Osteocyte (in vitro differentiated cells): ENCODE measurements around the gene NAGPA. TPM values are rescaled to one million over a fixed set of nuclear protein-coding genes. Genes with fewer than 3 reads are reported as not detected.

Experiments
- DNase-seq: peaks from one replicate; pipeline ENCODE4 v3.0.0; 2021; ENCODE audit warnings: mixed read lengths; ENCODE audit not compliant: unreplicated experiment; ENCODE audit errors: extremely low spot score
- H3K27ac Mint-ChIP-seq: one replicate; pipeline ENCODE4 v1.8.0; 2021; ENCODE audit warnings: mild to moderate bottlenecking, mixed read lengths; ENCODE audit not compliant: unreplicated experiment
- H3K27me3 Mint-ChIP-seq: one replicate; pipeline ENCODE4 v1.8.0; 2021; ENCODE audit warnings: mixed read lengths; ENCODE audit not compliant: unreplicated experiment
- H3K36me3 Mint-ChIP-seq: one replicate; pipeline ENCODE4 v1.8.0; 2021; ENCODE audit warnings: mixed read lengths; ENCODE audit not compliant: unreplicated experiment
- H3K4me1 Mint-ChIP-seq: one replicate; pipeline ENCODE4 v1.8.0; 2021; ENCODE audit warnings: mixed read lengths; ENCODE audit not compliant: unreplicated experiment
- H3K4me3 Mint-ChIP-seq: one replicate; pipeline ENCODE4 v1.8.0; 2021; ENCODE audit warnings: mild to moderate bottlenecking, moderate library complexity, mixed read lengths; ENCODE audit not compliant: unreplicated experiment
- H3K9me3 Mint-ChIP-seq: one replicate; pipeline ENCODE4 v1.8.0; 2021; ENCODE audit warnings: mixed read lengths; ENCODE audit not compliant: unreplicated experiment
- CTCF ChIP-seq: fragments of 200-600 bp; sonication (generic); IDR thresholded peaks from 2 replicates; pipeline ENCODE4 v1.5.0; 2021; ENCODE audit warnings: antibody characterized with exemption, mild to moderate bottlenecking, moderate library complexity
- total RNA-seq: library from RNA; stranded (reverse); gene quantifications from 2 replicates; pipeline ENCODE4 v1.2.1, GENCODE V29; 2021

NAGPA gene
- total RNA-seq, 1 donor from 2014 or later = 19.9 TPM

DNA sequence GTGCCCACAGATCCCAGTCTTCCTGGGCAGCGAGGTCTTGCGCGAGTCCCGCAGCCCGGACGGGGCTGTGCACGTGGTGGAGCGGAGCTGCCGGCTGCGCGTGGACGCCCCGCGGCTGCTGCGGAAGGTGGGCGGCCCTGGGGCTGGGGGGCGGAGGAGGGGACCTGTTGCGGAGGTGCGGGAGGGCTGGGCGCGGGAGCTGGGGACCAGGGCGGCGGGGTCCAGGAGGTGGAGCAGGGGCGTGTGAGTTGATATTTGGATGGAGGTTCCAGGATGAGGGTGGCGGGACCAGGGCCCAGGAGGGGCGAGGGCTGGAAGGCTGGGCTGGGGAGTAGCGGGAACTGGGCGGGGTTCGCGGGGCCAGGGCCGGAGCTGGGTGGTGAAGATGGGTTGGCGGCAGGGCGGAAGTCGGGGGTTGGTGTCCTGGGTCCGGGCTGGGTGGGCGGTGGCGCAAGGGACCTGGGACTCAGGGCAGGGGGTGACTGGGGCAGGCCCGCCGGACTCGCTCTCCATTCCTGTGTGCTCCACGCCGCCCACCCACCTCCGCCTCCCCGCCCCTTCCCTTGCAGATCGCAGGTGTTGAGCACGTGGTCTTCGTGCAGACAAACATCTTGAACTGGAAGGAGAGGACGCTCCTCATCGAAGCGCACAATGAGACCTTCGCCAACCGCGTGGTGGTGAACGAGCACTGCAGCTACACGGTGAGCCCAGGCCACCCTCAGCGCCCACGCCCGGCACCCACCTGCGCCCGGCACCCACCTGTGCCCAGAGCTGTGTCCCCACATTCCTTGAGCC, 46.0 kb downstream of the NAGPA start:
- H3K27ac Mint-ChIP-seq = no peak overlapping the region
- no peaks in the 10 kb centered on the region for H3K4me1 Mint-ChIP-seq
- no peak for DNase-seq
- no peak overlapping the region for H3K4me3 Mint-ChIP-seq
- no peaks in the 10 kb centered on the region for H3K36me3 Mint-ChIP-seq
- peaks cover 27% of the 10 kb centered on the region for H3K27me3 Mint-ChIP-seq
- no peaks in the 10 kb centered on the region for H3K9me3 Mint-ChIP-seq
- no peak for TF ChIP-seq CTCF

GRCh38 chr16:4987250-4987579, 46.5 kb downstream of the NAGPA start:
- H3K27ac Mint-ChIP-seq = no peak overlapping the region
- H3K27me3 Mint-ChIP-seq = peaks cover 27% of the 10 kb centered on the region
- no peak for TF ChIP-seq CTCF
- DNase-seq = no peak
- H3K4me1 Mint-ChIP-seq = no peaks in the 10 kb centered on the region
- H3K4me3 Mint-ChIP-seq = no peak overlapping the region
- H3K36me3 Mint-ChIP-seq = no peaks in the 10 kb centered on the region
- no peaks in the 10 kb centered on the region for H3K9me3 Mint-ChIP-seq

GRCh38 chr16:4984174-4984990, 49.4 kb downstream of the NAGPA start:
- Mint-ChIP-seq H3K4me3 (no peak overlapping the region), H3K36me3 (no peaks in the 10 kb centered on the region), H3K27ac (no peak overlapping the region), H3K9me3 (no peaks in the 10 kb centered on the region), H3K4me1 (no peaks in the 10 kb centered on the region), H3K27me3 (peaks cover 32% of the 10 kb centered on the region)
- DNase-seq = no peak
- no peak for TF ChIP-seq CTCF

DNA sequence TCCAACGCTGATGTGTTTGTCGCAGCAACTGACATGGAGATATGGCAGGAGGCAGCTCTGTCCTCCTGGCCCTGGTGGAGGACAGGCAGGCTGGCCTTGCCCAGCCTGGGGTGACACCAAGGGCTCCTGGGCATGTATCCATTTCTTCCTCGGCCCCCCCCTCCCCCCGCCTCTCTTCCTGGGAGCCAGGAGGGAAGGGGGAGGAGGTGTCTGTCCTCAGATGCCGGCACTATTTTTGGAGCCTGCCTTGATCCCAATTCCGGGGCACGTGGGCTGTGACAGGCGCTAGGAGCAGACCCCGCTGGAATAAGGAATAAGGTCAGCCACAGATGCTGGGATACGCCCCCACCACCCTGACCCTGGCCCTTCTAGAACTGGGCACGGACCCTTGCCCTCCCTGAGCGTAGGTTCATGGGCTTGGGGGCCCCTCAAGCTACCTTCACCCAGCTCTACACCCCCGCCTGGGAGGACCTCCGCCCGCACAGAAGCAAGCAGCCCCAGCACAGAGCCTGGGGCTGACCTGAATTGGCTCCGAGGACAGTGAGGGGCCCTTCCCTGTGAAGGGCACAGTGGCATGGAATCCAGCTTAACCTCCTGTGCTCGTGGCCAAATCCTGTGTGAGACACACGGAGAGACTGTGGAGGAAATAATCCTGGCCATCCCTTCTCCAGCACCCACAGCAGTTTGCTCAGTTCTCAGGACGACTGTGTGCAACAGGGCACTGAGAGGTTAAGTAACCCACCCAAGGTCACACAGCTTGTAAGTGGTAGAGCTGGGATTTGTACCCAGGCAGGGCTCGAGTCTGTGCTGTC, 51.5 kb downstream of the NAGPA start:
- no peak overlapping the region for H3K4me3 Mint-ChIP-seq
- H3K27ac Mint-ChIP-seq = no peak overlapping the region
- no peaks in the 10 kb centered on the region for H3K9me3 Mint-ChIP-seq
- no peak for DNase-seq
- no peaks in the 10 kb centered on the region for H3K4me1 Mint-ChIP-seq
- no peaks in the 10 kb centered on the region for H3K36me3 Mint-ChIP-seq
- peaks cover 32% of the 10 kb centered on the region for H3K27me3 Mint-ChIP-seq
- TF ChIP-seq CTCF = no peak
